Sigmoid colon (tissue), 4 donors: ENCODE measurements around the gene TDRD3.

Experiments used
- CTCF ChIP-seq, 4 experiments: fragments of 450-650 bp in 3 of 4; fragments of 200-600 bp in 1 of 4; IDR thresholded peaks; one replicate each; pipeline ENCODE4 v1.5.1; 2016 to 2019; ENCODE audit warnings: antibody characterized with exemption in 4 of 4, mild to moderate bottlenecking in 3 of 4, moderate library complexity in 2 of 4
- POLR2A ChIP-seq, 2 donors: fragments of 450-650 bp; IDR thresholded peaks; one replicate each; pipeline ENCODE4 v1.6.1; 2016; ENCODE audit warnings: antibody characterized with exemption in 2 of 2, mild to moderate bottlenecking in 2 of 2, moderate library complexity in 2 of 2
- POLR2AphosphoS5 ChIP-seq, 4 donors: sonication (generic); formaldehyde crosslinking; IDR thresholded peaks; one replicate each; pipeline ENCODE4 v1.6.1; 2017; ENCODE audit warnings: antibody characterized with exemption in 4 of 4

GRCh38 chr13:60351326-60351725 is 45.7 kb upstream of the TDRD3 start:
- TF ChIP-seq CTCF (IDR thresholded peaks at IDR 0.05) = no peak
- no peak for TF ChIP-seq POLR2A (IDR thresholded peaks at IDR 0.05)
- TF ChIP-seq POLR2AphosphoS5 (IDR thresholded peaks at IDR 0.05) = no peak
